SK-N-SH treated with all-trans-retinoic acid at 6 μM for 48 hours (cell line): ENCODE data around the gene KRTAP10-2.
"Not testable (repeated sequence)": the region's sequence is repeated elsewhere in the genome, so short reads cannot be mapped to it uniquely, and the experiment has no call there.

Experiments
- ATAC-seq: fragments of 200-7000 bp; cut with Tn5 transposase; 3 replicates; pipeline ENCODE4 v1.9.1; 2020; ENCODE audit warnings: mild to moderate bottlenecking, moderate library complexity
- ARNTL ChIP-seq: fragments of 450-650 bp; formaldehyde crosslinking; IDR thresholded peaks from 2 replicates; pipeline ENCODE4 v1.5.0; 2020; ENCODE audit warnings: low read depth, mild to moderate bottlenecking, moderate library complexity, borderline replicate concordance
- BACH2 ChIP-seq: fragments of 250-450 bp; sonication (Bioruptor Pico); IDR thresholded peaks from 2 replicates; pipeline ENCODE4 v1.9.0; 2021; ENCODE audit warnings: mild to moderate bottlenecking, borderline replicate concordance
- CREB5 ChIP-seq: fragments of 250-450 bp; sonication (Bioruptor Pico); IDR thresholded peaks from 2 replicates; pipeline ENCODE4 v1.5.1; 2020; ENCODE audit warnings: low read depth, mild to moderate bottlenecking, moderate library complexity
- CSDC2 ChIP-seq: fragments of 250-450 bp; sonication (Bioruptor Pico); IDR thresholded peaks from 2 replicates; pipeline ENCODE4 v1.5.0; 2020; ENCODE audit warnings: mild to moderate bottlenecking, moderate library complexity
- GLIS3 ChIP-seq: fragments of 250-450 bp; sonication (Bioruptor Pico); IDR thresholded peaks from 2 replicates; pipeline ENCODE4 v1.5.0; 2020; ENCODE audit warnings: mild to moderate bottlenecking, moderate library complexity
- ISL1 ChIP-seq: fragments of 250-450 bp; sonication (Bioruptor Pico); IDR thresholded peaks from 2 replicates; pipeline ENCODE4 v2.1.2; 2022; ENCODE audit warnings: mild to moderate bottlenecking, moderate library complexity
- OSR1 ChIP-seq: fragments of 250-450 bp; sonication (Bioruptor Pico); IDR thresholded peaks from 2 replicates; pipeline ENCODE4 v1.8.0; 2022; ENCODE audit warnings: moderate library complexity, mild to moderate bottlenecking, inconsistent platforms
- POU6F1 ChIP-seq: fragments of 250-450 bp; sonication (Bioruptor Pico); IDR thresholded peaks from 2 replicates; pipeline ENCODE4 v1.8.0; 2021; ENCODE audit warnings: low read depth, mild to moderate bottlenecking, moderate library complexity, borderline replicate concordance
- PPARA ChIP-seq: fragments of 250-450 bp; sonication (Bioruptor Pico); IDR thresholded peaks from 2 replicates; pipeline ENCODE4 v1.5.0; 2020; ENCODE audit warnings: mild to moderate bottlenecking, borderline replicate concordance
- RARB ChIP-seq: fragments of 250-450 bp; sonication (Bioruptor Pico); IDR thresholded peaks from 2 replicates; pipeline ENCODE4 v1.8.0; 2021; ENCODE audit warnings: mild to moderate bottlenecking, moderate library complexity
- SNAI2 ChIP-seq: fragments of 250-450 bp; sonication (Bioruptor Pico); IDR thresholded peaks from 2 replicates; pipeline ENCODE4 v1.5.0; 2020; ENCODE audit warnings: mild to moderate bottlenecking, moderate library complexity
- TCF4 ChIP-seq: fragments of 250-450 bp; sonication (Bioruptor Pico); IDR thresholded peaks from 2 replicates; pipeline ENCODE4 v1.8.0; 2021; ENCODE audit warnings: mild to moderate bottlenecking, moderate library complexity, borderline replicate concordance
- TOX ChIP-seq: fragments of 250-450 bp; sonication (Bioruptor Pico); IDR thresholded peaks from 2 replicates; pipeline ENCODE4 v1.8.0; 2021; ENCODE audit warnings: mild to moderate bottlenecking, moderate library complexity, borderline replicate concordance
- TSHZ2 ChIP-seq: fragments of 250-450 bp; sonication (Bioruptor Pico); IDR thresholded peaks from 2 replicates; pipeline ENCODE4 v1.5.0; 2020; ENCODE audit warnings: mild to moderate bottlenecking, moderate library complexity
- ZC3H10 ChIP-seq: fragments of 250-450 bp; sonication (Bioruptor Pico); IDR thresholded peaks from 2 replicates; pipeline ENCODE4 v1.5.1; 2021; ENCODE audit warnings: mild to moderate bottlenecking, moderate library complexity
- ZFP3 ChIP-seq: fragments of 250-450 bp; sonication (Bioruptor Pico); IDR thresholded peaks from 2 replicates; pipeline ENCODE4 v1.5.0; 2020; ENCODE audit warnings: mild to moderate bottlenecking, moderate library complexity
- ZFP30 ChIP-seq: fragments of 450-650 bp; formaldehyde crosslinking; IDR thresholded peaks from 2 replicates; pipeline ENCODE4 v1.5.0; 2022; ENCODE audit warnings: mild to moderate bottlenecking, moderate library complexity
- ZNF565 ChIP-seq: fragments of 450-650 bp; formaldehyde crosslinking; conservative IDR thresholded peaks from 2 replicates; pipeline ENCODE4 v1.5.0; 2020; ENCODE audit warnings: low read depth, mild to moderate bottlenecking, moderate library complexity
- ZNF70 ChIP-seq: fragments of 450-650 bp; formaldehyde crosslinking; IDR thresholded peaks from 2 replicates; pipeline ENCODE4 v1.5.0; 2020; ENCODE audit warnings: mild to moderate bottlenecking, moderate library complexity
- ZNF8 ChIP-seq: fragments of 450-650 bp; formaldehyde crosslinking; IDR thresholded peaks from 2 replicates; pipeline ENCODE4 v1.5.0; 2020; ENCODE audit warnings: mild to moderate bottlenecking, moderate library complexity
- TF ChIP-seq, protein P1 (sequence below): fragments of 250-450 bp; sonication (Bioruptor Pico); IDR thresholded peaks from 2 replicates; pipeline ENCODE4 v1.5.1; 2021; ENCODE audit warnings: mild to moderate bottlenecking, moderate library complexity

The KRTAP10-2 gene

GRCh38 chr21:44574457-44575306, 23.4 kb upstream of the KRTAP10-2 start:
- TF ChIP-seq RARB (no peak), TCF4 (CRISPR knock-in tag) (no peak), ISL1 (no peak), SNAI2 (CRISPR knock-in tag) (no peak)
- ATAC-seq = no peak; the same call in 2 of the 3 replicates

DNA sequence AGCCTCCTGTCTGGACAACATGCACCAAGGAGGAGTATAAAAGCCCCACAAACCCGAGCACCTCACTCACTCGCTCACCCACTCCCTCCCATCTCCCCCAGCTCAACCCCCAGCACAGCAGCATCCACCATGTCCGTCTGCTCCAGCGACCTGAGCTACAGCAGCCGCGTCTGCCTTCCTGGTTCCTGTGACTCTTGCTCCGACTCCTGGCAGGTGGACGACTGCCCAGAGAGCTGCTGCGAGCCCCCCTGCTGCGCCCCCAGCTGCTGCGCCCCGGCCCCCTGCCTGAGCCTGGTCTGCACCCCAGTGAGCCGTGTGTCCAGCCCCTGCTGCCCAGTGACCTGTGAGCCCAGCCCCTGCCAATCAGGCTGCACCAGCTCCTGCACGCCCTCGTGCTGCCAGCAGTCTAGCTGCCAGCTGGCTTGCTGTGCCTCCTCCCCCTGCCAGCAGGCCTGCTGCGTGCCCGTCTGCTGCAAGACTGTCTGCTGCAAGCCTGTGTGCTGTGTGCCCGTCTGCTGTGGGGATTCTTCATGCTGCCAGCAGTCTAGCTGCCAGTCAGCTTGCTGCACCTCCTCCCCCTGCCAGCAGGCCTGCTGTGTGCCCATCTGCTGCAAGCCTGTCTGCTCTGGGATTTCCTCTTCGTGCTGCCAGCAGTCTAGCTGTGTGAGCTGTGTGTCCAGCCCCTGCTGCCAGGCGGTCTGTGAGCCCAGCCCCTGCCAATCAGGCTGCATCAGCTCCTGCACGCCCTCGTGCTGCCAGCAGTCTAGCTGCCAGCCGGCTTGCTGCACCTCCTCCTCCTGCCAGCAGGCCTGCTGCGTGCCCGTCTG, 22.5 kb upstream of the KRTAP10-2 start, which contains the start of gene KRTAP10-4:
TSS of gene KRTAP10-4 (plus strand) at position 100 of the 827 bp plus-strand sequence. CDS start at position 130, 30 bp downstream.
- ATAC-seq = not testable (repeated sequence)

- no peak for TF ChIP-seq BACH2 (CRISPR knock-in tag)
- TF ChIP-seq RARB = no peak
- TF ChIP-seq, protein P1, sequence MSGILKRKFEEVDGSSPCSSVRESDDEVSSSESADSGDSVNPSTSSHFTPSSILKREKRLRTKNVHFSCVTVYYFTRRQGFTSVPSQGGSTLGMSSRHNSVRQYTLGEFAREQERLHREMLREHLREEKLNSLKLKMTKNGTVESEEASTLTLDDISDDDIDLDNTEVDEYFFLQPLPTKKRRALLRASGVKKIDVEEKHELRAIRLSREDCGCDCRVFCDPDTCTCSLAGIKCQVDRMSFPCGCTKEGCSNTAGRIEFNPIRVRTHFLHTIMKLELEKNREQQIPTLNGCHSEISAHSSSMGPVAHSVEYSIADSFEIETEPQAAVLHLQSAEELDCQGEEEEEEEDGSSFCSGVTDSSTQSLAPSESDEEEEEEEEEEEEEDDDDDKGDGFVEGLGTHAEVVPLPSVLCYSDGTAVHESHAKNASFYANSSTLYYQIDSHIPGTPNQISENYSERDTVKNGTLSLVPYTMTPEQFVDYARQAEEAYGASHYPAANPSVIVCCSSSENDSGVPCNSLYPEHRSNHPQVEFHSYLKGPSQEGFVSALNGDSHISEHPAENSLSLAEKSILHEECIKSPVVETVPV (CRISPR knock-in tag) = no peak
- no peak for TF ChIP-seq CREB5 (CRISPR knock-in tag)
- ATAC-seq = no peak; the same call in 2 of the 3 replicates
Measured at GRCh38 chr21:44572959-44573583, 21.8 kb upstream of the KRTAP10-2 start.

DNA sequence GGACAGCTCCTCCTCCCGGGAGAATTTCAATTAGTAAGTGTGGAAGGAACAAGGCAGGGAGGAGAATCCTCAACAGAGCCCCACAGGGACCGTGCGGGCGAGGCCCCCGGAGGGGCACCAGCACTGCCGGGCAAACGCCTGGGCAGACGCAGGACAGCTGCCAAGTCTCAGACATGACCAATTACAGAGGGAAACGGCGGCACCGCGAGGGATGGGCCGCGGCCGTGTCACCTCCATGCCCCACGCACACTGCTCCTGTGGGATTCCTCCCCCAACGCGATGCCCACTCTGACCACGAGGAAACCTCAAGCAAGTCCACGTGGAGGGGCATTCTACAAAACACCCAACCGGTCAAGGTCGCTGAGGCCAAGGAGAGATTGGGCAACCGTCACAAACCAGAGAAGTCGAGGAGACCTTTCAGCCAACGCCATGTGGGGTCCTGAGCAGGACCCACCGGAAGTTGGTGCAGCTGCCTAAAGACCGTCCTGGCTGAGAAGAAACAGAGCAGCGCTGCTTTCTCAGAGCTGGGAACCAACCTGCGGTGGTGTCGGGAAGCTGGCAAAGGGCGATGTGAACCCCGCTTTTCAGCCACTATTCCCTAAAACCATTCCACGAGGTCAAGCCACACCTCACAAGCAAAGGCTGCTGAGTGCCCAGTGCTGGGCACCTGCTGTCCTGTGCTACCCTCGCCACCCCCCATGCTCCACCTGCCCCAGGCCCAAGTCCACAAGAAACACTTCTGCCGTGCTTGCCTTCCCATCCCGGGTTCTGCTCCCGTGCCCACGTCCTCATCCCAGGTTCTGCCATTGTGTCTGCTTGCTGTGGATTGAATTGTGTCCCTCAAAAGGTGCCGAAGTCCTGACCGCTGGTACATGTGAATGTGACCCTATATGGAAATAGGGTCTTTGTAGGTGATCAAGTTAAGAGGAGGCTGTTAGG, 20.8 kb upstream of the KRTAP10-2 start:
- TF ChIP-seq ARNTL (CRISPR knock-in tag) = no peak
- TF ChIP-seq CSDC2 (CRISPR knock-in tag) = no peak
- ATAC-seq = no peak

GRCh38 chr21:44571296-44571695, 20.0 kb upstream of the KRTAP10-2 start:
- TF ChIP-seq RARB (no peak), ZC3H10 (no peak), TCF4 (CRISPR knock-in tag) (no peak), BACH2 (CRISPR knock-in tag) (no peak), PPARA (CRISPR knock-in tag) (no peak), OSR1 (CRISPR knock-in tag) (no peak), CREB5 (CRISPR knock-in tag) (no peak), ARNTL (CRISPR knock-in tag) (no peak), SNAI2 (CRISPR knock-in tag) (no peak), ZNF565 (CRISPR knock-in tag) (no peak), GLIS3 (no peak), TSHZ2 (no peak), POU6F1 (CRISPR knock-in tag) (no peak), ZNF8 (CRISPR knock-in tag) (no peak), ZFP3 (CRISPR knock-in tag) (no peak), CSDC2 (CRISPR knock-in tag) (no peak), ISL1 (no peak), ZFP30 (CRISPR knock-in tag) (no peak), TOX (CRISPR knock-in tag) (no peak), ZNF70 (no peak)
- no peak for ATAC-seq
